GM18526 (cell line): ENCODE measurements around the gene GZMH.

Source experiments
- POLR2A ChIP-seq: IDR thresholded peaks from 3 replicates; pipeline ENCODE4 v1.6.1; 2011; ENCODE audit not compliant: insufficient read length; ENCODE audit errors: extremely low read depth

Gene GZMH, protein sequence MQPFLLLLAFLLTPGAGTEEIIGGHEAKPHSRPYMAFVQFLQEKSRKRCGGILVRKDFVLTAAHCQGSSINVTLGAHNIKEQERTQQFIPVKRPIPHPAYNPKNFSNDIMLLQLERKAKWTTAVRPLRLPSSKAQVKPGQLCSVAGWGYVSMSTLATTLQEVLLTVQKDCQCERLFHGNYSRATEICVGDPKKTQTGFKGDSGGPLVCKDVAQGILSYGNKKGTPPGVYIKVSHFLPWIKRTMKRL

DNA sequence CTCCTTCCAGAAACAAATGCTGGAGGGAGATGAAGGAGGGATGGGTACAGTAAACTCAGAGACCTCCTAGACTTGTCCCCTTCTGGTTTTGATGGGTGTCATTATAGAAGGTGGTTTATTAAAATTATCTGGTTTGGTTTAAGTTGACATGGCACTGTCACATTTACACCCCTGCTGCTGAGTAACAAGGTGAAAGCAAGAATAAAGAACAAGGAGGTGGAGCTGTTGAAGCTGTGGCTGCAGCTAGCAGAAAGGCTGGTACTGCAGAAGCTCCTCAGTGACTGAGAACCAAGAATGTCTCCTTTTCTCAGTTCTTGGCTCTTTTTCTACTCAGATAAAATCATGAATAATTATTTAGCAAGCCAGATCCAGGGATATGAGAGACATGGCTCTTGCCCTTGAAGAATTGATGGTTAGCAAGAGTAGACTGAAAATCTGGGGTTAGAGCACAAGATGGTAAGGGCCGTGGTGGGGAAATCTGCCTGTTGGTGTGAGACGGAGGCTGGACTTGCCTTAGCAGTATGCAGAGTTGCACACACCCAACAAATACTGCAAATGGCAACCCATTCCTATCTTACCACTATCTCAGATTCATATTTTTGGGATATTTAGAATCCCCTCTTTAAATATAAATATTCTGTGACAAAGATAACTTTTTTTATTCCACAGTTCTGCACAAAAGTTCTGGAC, at the start of gene GZMH:
Gene GZMH (minus strand): TSS at position 31 of the 690 bp plus-strand sequence. CDS start 72 bp downstream, outside the sequence.
- no peak for TF ChIP-seq POLR2A

DNA sequence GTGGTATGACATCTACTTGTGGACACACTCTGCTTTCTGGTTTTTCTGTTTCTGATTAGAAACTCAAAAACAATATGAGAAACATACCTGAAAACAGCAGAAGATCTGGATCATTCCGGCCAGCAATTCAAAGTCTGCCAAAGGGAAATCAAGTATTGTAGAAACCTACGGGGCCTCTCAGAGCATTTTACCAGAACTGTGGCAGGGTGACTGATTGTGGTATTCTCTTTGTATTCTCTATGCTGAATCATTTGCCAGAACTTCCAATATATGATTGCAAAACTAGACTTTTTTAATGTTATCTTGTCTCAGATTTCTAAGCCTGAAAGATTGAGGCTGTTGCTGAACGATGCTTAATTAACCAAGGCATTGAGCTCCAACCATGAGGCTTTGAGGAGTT, 30.4 kb upstream of the GZMH start:
- TF ChIP-seq POLR2A = no peak

DNA sequence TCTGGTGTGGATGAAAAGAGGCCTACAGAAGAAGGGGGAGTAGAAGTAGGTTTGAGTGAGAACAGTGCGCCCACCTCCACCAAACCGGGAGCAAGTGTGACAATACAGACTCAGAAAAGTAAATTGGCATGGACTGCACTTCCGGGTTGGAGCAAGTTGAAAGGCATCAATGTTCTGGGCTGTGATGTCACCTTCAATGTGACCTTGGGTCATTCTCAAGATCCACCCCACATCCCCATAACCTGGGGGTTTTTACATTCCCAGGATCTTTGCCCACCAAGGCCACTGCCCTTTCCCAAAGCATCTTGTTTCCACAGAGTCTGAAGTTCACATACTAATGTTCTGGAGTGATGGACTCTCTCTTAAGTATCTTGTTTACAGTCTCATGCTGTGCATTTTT, 29.8 kb upstream of the GZMH start:
- no peak for TF ChIP-seq POLR2A

DNA sequence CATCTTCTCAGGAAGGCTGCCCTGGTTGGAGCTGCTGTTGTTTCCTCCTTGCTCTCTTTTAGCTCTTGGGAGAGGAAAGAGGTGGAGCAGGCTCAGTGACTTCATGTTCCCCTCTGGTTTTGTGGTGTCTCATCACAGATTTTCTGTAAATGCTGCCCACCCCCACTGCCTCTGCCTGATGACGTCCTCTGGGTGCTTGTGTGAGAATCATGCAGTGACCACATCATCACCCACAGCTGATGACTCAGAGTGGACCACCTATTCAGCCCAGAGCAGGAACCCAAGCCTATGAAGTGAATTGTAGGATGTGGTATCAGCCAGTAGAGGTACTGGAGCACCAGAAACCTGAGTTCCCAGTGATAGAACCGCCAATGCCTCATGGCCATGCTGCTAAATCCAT, 24.7 kb upstream of the GZMH start, which contains the start of gene GZMB:
Gene GZMB (minus strand): TSS at position 33 of the 400 bp plus-strand sequence. CDS start 30 bp downstream, at position 3.
- TF ChIP-seq POLR2A = no peak

DNA sequence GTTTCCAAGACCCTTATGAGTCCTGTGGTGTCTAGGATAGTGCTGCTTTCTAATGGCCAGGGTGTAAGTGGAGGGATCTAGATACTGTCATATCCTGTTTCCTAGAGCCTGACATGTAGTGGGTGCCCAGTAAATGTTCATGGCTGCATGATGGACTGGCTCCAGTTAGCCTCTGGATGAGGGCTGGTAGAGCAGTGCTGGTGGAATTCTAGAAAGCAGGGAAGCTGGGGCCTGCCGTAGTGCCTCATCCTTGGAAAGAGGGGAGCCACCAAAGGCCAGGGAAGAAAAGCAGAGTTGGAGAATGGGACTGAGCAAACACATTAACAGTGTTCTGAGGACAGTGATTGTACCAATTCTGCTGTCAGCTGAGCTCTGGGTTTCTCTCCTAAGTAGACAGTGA, 23.9 kb upstream of the GZMH start:
- TF ChIP-seq POLR2A = no peak

DNA sequence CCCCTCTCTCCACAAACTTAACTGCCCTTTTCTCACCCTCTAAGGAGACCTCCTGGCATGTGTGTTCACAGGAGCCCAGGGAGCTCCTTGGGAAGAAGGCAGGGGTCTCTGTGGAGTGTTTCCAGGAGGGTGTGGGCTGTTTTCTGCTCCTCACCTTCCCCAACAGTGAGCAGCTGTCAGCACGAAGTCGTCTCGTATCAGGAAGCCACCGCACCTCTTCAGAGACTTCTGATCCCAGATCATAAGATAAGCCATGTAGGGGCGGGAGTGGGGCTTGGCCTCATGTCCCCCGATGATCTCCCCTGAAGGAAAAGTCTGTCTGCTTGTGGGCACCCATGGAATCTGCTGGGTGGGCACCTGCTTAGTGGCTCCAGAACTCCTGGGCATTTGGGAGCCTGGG, 23.3 kb upstream of the GZMH start:
- TF ChIP-seq POLR2A = no peak

DNA sequence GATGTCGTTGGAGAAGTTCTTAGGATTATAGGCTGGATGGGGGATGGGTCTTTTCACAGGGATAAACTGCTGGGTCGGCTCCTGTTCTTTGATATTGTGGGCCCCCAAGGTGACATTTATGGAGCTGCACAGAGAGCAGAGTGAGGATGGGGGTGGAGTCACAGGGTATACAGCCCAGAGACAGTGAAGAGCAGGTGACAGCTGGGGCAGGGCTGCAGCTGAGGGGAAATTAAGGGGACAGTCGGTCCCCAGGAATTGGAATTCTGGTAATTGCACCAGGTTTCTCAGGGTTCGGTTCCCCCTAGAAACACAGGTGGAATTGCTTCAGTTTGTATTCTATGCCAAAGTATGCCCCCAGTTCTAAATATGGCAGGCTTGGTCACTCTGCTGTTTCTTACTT, 22.9 kb upstream of the GZMH start:
- TF ChIP-seq POLR2A = no peak

DNA sequence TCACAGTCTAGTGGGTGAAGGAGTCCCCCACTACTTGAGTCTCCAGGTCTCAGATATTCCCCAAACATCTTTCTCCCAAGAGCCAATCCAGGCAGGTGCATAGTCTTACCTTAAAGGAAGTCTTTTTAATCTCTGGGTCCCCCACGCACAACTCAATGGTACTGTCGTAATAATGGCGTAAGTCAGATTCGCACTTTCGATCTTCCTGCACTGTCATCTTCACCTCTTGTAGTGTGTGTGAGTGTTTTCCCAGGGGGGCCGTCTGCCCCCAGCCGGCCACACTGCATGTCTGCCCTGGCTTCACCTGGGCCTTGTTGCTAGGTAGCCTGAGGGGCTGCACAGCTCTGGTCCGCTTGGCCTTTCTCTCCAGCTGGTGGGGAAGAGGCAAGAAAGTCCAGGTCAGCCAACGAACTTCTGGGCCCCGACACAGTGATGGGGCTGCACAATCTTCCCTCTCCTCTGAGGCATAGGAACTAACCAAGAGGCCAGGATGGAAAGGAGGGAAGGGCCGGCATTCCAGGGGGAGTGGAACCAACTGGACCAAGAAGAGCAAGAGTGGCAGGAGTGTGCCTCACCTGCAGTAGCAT, 22.4 kb upstream of the GZMH start:
- no peak for TF ChIP-seq POLR2A

DNA sequence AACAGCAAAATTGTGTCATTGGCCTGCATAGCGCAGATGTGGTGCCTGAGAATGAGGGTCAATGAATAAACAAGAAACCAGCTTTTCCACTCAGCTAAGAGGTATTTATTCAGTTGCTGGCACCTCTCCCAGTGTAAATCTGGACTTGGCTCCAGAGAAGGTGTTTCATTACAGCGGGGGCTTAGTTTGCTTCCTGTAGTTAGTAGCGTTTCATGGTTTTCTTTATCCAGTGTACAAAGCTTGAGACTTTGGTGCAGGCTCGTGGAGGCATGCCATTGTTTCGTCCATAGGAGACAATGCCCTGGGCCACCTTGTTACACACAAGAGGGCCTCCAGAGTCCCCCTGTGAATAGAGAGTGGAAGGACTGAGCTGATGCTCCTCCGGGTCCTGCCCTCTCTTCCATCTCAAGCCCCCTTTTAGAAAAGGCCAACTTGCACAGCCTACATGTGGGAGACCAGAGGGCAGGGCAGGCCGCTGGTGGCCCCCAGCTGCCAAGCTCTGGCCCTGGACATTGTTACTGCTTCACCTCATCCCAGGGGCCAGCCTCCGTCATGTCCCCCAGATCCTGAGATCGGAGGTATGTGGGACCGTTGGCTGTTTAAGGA, 21.5 kb upstream of the GZMH start:
- no peak for TF ChIP-seq POLR2A

DNA sequence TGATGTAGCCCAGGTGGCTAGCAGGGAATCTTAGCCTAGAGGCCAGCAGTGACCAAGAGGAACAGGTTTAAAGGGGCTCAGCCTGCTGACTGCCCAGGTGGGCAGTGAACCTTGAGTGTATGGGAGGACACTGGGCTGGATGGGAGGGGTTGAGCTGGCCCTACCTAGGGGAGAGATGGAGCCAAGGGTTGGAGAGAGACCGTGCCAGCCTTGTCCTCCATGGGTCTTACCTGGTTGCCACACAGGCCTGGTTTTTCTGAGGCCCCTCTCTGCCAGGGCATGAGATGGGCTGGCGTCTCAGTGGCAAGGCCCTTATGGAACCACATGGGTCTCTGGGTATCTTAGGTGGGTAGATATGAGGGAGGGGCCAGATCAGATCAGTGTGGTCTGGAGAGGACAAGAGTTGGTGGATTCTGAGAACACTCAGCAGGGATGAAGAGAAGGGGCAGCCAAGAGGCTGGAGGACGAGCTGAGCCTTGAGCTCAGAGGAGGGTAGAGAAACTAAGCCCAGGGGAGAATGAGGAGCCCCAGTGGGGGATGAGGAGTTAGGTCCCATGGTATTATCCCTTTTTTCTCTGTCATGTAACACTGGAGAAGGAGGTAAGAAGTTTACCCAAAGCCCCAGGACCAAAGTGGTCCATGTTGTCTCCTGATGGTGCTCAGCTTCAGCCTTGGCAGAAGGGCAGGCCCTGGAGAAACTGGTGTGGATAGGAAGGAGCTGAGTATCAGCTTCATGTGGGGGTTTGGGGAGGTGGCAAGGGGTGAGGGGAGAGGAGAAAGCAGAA, 20.8 kb upstream of the GZMH start:
- TF ChIP-seq POLR2A = no peak

DNA sequence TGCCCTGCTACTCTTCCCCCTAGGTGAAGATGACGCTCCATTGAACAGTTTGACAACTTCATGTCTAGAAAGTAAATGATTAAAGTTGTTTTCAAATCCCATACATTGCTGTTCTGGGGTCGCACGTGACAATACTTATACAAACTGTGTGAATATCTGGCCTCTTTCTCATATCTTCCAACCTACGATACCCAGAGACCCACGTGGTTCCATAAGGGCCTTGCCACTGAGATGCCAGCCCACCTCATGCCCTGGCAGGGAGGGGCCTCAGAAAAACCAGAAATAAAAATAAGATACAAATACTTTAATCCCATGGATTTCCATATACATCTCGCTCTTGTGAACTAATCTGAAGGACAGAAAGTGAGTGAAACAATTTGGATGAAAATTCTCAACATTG, 20.0 kb upstream of the GZMH start:
- no peak for TF ChIP-seq POLR2A

DNA sequence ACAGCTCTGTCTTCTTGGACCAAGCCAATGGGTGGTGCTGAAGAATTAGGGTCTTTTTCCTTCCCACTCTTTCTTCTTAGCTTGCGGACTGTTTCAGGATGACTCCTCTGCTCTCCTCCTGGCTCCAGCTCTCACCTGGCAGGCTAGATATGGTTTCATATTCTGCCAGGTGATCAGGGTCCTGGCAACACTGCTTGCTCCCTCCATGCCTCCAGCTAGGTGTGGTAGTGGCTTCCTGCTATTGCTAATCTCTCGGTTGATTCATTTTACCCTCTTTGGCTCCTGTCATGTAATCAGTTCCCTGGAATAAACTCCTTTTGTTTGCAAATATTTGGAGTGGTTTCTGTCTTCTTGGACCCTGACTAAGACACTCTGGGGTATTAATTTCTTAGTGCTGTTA, 4.3 kb upstream of the GZMH start:
- TF ChIP-seq POLR2A = no peak

DNA sequence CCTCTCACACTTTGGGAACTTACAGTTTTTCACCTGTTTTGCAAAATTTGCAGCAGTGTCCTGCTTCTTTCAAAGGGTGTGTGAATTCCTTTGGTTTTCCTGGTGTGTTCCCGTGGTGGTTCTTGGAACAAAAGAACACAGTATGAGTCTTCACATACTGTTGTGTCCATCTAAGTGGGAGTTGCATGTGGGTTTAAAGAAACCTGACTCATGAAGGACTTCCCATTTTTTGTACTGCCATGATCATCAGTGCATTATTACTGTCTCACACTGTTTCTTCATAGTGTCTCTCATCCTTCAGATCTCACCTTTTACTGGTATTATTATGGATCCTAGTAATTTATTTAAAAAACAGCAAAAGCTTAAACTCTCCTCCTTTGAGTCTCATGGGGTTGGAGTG, 3.8 kb upstream of the GZMH start:
- no peak for TF ChIP-seq POLR2A

DNA sequence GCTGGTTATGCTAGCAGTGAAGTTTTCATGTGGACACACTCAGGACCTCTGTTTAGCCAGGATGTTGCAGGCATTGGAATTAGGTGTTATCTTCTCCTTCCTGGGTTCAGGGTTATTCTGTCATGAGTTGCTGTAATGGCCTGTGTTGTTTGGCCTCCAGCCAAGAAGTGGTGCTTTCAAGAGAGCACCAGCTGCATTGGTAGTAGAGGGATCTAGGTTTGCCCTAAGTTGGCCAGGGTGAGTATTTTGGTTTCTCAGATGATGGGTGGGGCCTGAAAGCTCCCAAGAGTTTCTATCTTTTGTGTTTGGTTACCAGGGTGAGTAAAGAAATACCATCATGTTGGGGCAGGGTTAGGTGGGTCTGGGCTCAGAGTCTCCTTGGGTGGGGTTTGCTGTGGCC, 2.7 kb upstream of the GZMH start:
- no peak for TF ChIP-seq POLR2A
